K562 (cell line): ENCODE results near the gene MRPL55. TPM values are rescaled to one million over a fixed set of nuclear protein-coding genes. Genes with fewer than 3 reads are reported as not detected.

ENCODE experiments used
- HDAC3 ChIP-seq: fragments of 450-650 bp; IDR thresholded peaks from 2 replicates; pipeline ENCODE4 v1.6.1; 2018; ENCODE audit warnings: borderline replicate concordance, mild to moderate bottlenecking, moderate library complexity; ENCODE audit not compliant: partially characterized antibody
- HNRNPUL1 ChIP-seq: fragments of 200-400 bp; formaldehyde crosslinking; IDR thresholded peaks from 2 replicates; pipeline ENCODE4 v1.6.1; 2017; ENCODE audit warnings: low read length
- MAZ ChIP-seq, 2 experiments: fragments of 450-650 bp in 1 of 2; sonication (generic) in 1 of 2; formaldehyde crosslinking; IDR thresholded peaks in 1 of 2; conservative IDR thresholded peaks in 1 of 2; 2 replicates each; pipeline versions ENCODE4 v1.4.0 to v1.5.0; 2020; ENCODE audit warnings: mild to moderate bottlenecking in 1 of 2, missing genetic modification reagents in 1 of 2
- MTA2 ChIP-seq: fragments of 450-650 bp; IDR thresholded peaks from 2 replicates; pipeline ENCODE4 v1.6.1; 2016; ENCODE audit warnings: low read depth
- MXI1 ChIP-seq: IDR thresholded peaks from 2 replicates; pipeline ENCODE4 v1.6.1; 2011; ENCODE audit warnings: low read depth, mild to moderate bottlenecking, improper control_type of control experiment, low read length
- PATZ1 ChIP-seq: fragments of 250-450 bp; sonication (Bioruptor Pico); IDR thresholded peaks from 2 replicates; pipeline ENCODE4 v1.5.0; 2020; ENCODE audit warnings: mild to moderate bottlenecking, borderline replicate concordance
- RAD51 ChIP-seq: fragments of 450-650 bp; IDR thresholded peaks from 2 replicates; pipeline ENCODE4 v1.7.1; 2016; ENCODE audit warnings: low read depth, mild to moderate bottlenecking, borderline replicate concordance
- RBM22 ChIP-seq: fragments of 200-400 bp; formaldehyde crosslinking; IDR thresholded peaks from 2 replicates; pipeline ENCODE4 v1.6.1; 2018; ENCODE audit warnings: low read length, low read depth; ENCODE audit not compliant: poor library complexity, severe bottlenecking
- REST ChIP-seq, 2 experiments: fragments of 450-650 bp; formaldehyde crosslinking in 1 of 2; IDR thresholded peaks; 2 replicates each; pipeline versions ENCODE4 v1.4.0 to v1.6.1; 2014 to 2020; ENCODE audit warnings: mild to moderate bottlenecking in 2 of 2, borderline replicate concordance in 1 of 2, low read depth in 1 of 2
- RFX5 ChIP-seq: IDR thresholded peaks from 2 replicates; pipeline ENCODE4 v1.6.1; 2011; ENCODE audit warnings: low read depth, mild to moderate bottlenecking, improper control_type of control experiment, low read length
- THAP12 ChIP-seq: fragments of 250-450 bp; sonication (Bioruptor Pico); IDR thresholded peaks from 2 replicates; pipeline ENCODE4 v1.9.0; 2021; ENCODE audit warnings: mild to moderate bottlenecking, inconsistent platforms
- TRIM28 ChIP-seq: fragments of 450-650 bp; IDR thresholded peaks from 2 replicates; pipeline ENCODE4 v1.6.1; 2017
- ZBED1 ChIP-seq: IDR thresholded peaks from 2 replicates; pipeline ENCODE4 v1.6.1; 2014
- ZBTB1 ChIP-seq: sonication (generic); formaldehyde crosslinking; IDR thresholded peaks from 2 replicates; pipeline ENCODE4 v1.8.1; 2023; ENCODE audit warnings: missing genetic modification reagents, low read depth, mild to moderate bottlenecking, borderline replicate concordance
- polyA plus RNA-seq, 8 experiments: library from polyadenylated mRNA; depleted of rRNA in 4 of 8; stranded (reverse) in 5 of 8; unstranded in 3 of 8; fragments of >200 nt; fragmentation: Nextera tagmentation in 2 of 8; fragmentation: Illumina TruSeq in 1 of 8; extraction: Ambion mirVana in 2 of 8; extraction: Trizol in 1 of 8; gene quantifications; 2 replicates each; pipeline versions ENCODE4 v1.2.1 to v1.2.3, GENCODE V29; 2011 to 2014; ENCODE audit warnings: inconsistent platforms in 1 of 8, missing spikeins in 1 of 8
- total RNA-seq, 7 experiments: library from RNA; depleted of rRNA in 6 of 7; stranded (reverse); fragments of >200 nt in 6 of 7; fragmentation: Illumina TruSeq in 2 of 7; extraction: Trizol in 2 of 7; gene quantifications; 2 replicates each; pipeline versions ENCODE4 v1.2.1 to v1.2.3, GENCODE V29; 2011 to 2021; ENCODE audit warnings: low replicate concordance in 1 of 7

Gene MRPL55
- total and polyA plus RNA-seq, 9 of the 15 experiments (the other 6 are each of a cell fraction or from before 2014, with no cell fraction given): 34.9 to 228 (median 81.0) TPM

GRCh38 chr1:228082214-228082917 is 26.7 kb downstream of the MRPL55 start, which contains the start of gene ARF1 (continued):
- TF ChIP-seq REST (IDR thresholded peaks at IDR 0.05; ENCODE audit: borderline replicate concordance) (no peak), REST (CRISPR knock-in tag; IDR thresholded peaks at IDR 0.05; ENCODE audit: low read depth) (peak; percentile 80), ZBED1 (no peak; the same call in 1 of the 2 replicates), ZBTB1 (CRISPR knock-in tag) (peak; percentile 27), RFX5 (no peak), MAZ (CRISPR knock-in tag; conservative IDR thresholded peaks at IDR 0.05 in 1 of 2, IDR thresholded peaks at IDR 0.05 in 1 of 2) (peak; percentile 57 to 70; a peak in 3 of 4 replicates), THAP12 (CRISPR knock-in tag) (peak; percentile 7; the same call in 1 of the 2 replicates), HDAC3 (no peak), TRIM28 (no peak; the same call in 1 of the 2 replicates), PATZ1 (CRISPR knock-in tag) (no peak), MTA2 (no peak), RBM22 (peak; percentile 27), RAD51 (peak; percentile 39; the same call in 1 of the 2 replicates), MXI1 (no peak), HNRNPUL1 (no peak)
